Activated naive CD8-positive, alpha-beta T cell treated with anti-CD3 and anti-CD28 coated beads, Interleukin-2, amount 10 ng/mL, durations not matched to agents 7 days and 5 days (primary cell): Measurements from ENCODE around the gene DAPK1. TPM values are rescaled to one million over a fixed set of nuclear protein-coding genes. Genes with fewer than 3 reads are reported as not detected.

Experiments used
- ATAC-seq: fragments of 150-1000 bp; cut with Tn5 transposase; one replicate; pipeline ENCODE4 v1.10.0; 2021; ENCODE audit warnings: low read depth, moderate library complexity
- POLR2A ChIA-PET: fragments of 350-600 bp; sonication (Branson Sonifier 250); formaldehyde crosslinking; loops from one replicate; lab custom pipeline; 2021; ENCODE audit warnings: antibody characterized with exemption; lab: Charles Lee
- DNase-seq: peaks from one replicate; pipeline ENCODE4 v3.0.0; 2021
- H3K27ac Mint-ChIP-seq: one replicate; pipeline ENCODE4 v1.8.0; 2022; ENCODE audit warnings: mild to moderate bottlenecking, mixed read lengths
- H3K27me3 Mint-ChIP-seq: one replicate; pipeline ENCODE4 v1.8.0; 2022; ENCODE audit warnings: mild to moderate bottlenecking, moderate library complexity, mixed read lengths
- H3K36me3 Mint-ChIP-seq: one replicate; pipeline ENCODE4 v1.8.0; 2021; ENCODE audit warnings: mild to moderate bottlenecking, mixed read lengths
- H3K4me1 Mint-ChIP-seq: one replicate; pipeline ENCODE4 v1.8.0; 2021; ENCODE audit warnings: mixed read lengths
- H3K4me3 Mint-ChIP-seq: one replicate; pipeline ENCODE4 v1.8.0; 2022; ENCODE audit warnings: mild to moderate bottlenecking, moderate library complexity, mixed read lengths
- H3K9me3 Mint-ChIP-seq: one replicate; pipeline ENCODE4 v1.8.0; 2021; ENCODE audit warnings: mixed read lengths
- total RNA-seq, 2 experiments: library from RNA; stranded (reverse); gene quantifications; one replicate each; pipeline ENCODE4 v1.2.3, GENCODE V29; 2021

Gene DAPK1
- total RNA-seq, 2 experiments from 2014 or later, result 1.2 to 1.3 TPM

DNA sequence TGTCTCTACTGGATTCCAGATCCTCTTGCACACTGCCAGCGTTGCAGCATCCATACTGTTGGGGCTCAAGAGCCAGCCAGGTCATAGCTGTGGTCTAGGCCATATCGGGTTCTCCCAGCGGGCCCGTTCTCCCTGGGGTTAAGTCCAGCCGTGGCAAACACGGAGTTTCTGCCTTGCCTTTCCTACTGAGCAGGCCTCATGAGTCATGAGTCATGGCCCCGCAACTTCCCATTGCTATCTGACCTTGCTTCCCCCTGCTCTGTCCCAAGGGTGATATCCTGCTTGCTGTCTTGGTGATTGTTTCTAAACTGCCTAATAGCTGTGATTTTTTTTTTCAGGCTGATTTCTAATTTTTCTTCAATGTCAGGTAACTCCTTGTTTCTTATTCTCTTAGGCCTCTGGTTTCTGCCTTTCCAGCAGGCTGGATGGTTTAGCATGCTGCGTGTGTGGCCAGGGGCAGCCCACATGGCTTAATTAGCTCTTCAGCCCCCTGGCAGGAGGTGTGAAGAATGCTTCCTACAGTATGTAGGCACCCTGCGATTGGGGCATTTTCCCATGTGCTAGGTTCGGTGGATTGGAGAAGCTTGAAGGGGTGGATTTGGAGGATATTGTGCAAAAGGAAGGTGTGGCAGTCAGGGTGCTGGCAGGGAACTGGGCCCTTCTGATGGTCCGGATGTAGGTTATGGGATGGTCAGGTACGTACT, 18.7 kb downstream of the DAPK1 start:
- no peak for DNase-seq
- H3K36me3 Mint-ChIP-seq, result no peaks in the 10 kb centered on the region
- H3K4me3 Mint-ChIP-seq, result no peak overlapping the region
- POLR2A ChIA-PET, result no interaction called here
- peaks cover 4% of the 10 kb centered on the region for H3K27me3 Mint-ChIP-seq
- no peaks in the 10 kb centered on the region for H3K4me1 Mint-ChIP-seq
- no peak for ATAC-seq
- H3K27ac Mint-ChIP-seq, result no peak overlapping the region
- H3K9me3 Mint-ChIP-seq, result no peaks in the 10 kb centered on the region

DNA sequence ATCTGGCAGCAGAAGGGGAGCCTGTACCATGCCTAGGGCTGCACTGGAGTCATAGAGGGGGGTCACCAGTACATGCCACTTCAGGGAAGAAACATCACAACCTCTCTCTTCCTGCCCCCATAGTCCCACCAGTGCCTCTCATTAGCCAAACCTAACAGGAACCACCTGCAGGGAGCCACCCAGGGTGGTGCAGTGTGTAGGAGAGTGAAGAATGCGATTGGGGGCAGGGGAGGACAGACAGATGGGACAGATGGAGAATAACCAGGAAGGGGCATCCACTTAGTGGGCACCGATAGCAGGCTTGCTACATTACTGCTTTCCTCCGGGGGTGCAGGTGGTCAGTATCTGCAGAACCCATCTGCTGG, 19.2 kb downstream of the DAPK1 start:
- Mint-ChIP-seq H3K27ac (no peak overlapping the region), H3K36me3 (no peaks in the 10 kb centered on the region), H3K27me3 (peaks cover 6% of the 10 kb centered on the region), H3K9me3 (no peaks in the 10 kb centered on the region), H3K4me1 (no peaks in the 10 kb centered on the region), H3K4me3 (no peak overlapping the region)
- ATAC-seq (no peak), DNase-seq (no peak)
- POLR2A ChIA-PET, result no interaction called here

DNA sequence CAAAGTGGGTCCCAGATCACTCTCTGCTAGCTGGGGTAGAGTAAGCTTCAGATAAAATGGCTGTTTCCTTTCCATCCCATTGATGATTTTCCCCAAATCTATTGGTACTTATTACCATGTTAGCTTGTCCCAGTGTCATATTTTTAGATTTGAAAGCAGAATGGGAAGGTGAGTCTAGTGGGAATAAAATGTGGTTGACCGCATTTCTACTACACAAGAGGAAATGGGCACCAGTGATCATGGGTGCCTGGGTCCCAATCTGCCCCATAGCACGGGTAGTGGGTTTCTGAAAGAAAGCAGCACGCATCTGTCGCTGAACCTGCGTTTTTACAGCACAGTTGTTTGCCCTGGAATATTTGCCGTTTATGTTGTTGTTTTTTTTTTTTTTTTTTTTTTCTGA, 20.1 kb downstream of the DAPK1 start:
- POLR2A ChIA-PET, result interaction anchor here (0.7 kb wide), 1 partner anchor 944 kb away, joined by 4 read pairs; no protein-coding TSS in a partner anchor

DNA sequence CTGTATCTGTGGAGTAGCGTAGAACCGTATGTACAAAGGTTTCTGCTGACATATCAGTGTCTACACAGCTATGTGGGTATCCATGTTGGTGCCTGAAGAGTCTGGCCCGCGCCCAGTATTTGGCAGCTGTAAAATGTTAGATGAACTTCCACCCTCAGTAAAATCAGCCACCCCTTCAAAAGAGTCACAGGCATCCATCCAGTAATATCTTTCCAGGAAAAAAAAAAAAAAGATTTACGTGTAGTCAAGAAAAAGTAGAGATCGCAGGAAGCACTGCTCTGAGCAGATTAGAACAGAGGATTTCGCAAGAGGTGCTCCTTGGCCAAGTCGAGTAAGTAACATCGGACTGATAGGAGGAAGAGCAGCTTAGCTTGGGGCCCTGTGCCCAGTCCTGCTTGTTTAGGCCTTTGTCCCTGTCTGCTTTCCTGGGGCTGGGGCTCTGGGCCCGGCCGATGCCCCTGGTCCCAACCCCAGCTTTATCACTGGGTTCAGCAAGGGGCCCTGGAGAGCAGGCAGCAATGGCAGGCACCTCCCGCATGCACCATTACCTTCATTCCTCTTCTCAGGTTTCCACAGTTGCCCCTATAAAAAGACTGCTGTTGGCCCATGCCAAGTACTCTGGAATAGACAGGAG, 21.2 kb downstream of the DAPK1 start:
- ATAC-seq, result no peak
- no peak for DNase-seq
- Mint-ChIP-seq H3K27ac (no peak overlapping the region), H3K27me3 (peaks cover 9% of the 10 kb centered on the region), H3K9me3 (no peaks in the 10 kb centered on the region), H3K4me1 (no peaks in the 10 kb centered on the region), H3K4me3 (no peak overlapping the region), H3K36me3 (no peaks in the 10 kb centered on the region)
- POLR2A ChIA-PET, result no interaction called here

More for the DNA sequence above, 20.1 kb downstream of the DAPK1 start:
- Mint-ChIP-seq H3K27me3 (peaks cover 6% of the 10 kb centered on the region), H3K36me3 (no peaks in the 10 kb centered on the region), H3K4me3 (no peak overlapping the region), H3K27ac (no peak overlapping the region), H3K9me3 (no peaks in the 10 kb centered on the region), H3K4me1 (no peaks in the 10 kb centered on the region)
- ATAC-seq (no peak), DNase-seq (no peak)

DNA sequence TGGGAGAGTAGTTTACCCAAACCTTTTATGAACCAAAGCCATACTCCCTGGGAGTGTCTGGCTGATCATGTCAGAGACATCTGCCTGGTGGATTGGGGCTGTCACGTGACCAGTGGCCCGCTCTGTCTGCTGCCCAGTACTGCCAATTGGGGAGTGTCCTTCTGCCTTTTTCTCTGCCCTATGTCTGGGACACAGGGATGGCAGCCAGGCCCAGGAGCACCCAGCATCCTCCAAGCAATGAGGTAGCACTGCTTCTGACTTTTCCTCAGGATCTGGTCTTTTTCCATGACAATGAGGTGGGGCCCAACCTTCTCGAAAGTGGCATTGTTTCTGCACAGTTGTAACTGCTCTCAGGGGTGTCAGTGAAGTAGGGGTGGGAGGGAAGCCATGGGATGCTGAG, 21.8 kb downstream of the DAPK1 start:
- ATAC-seq, result no peak
- H3K4me3 Mint-ChIP-seq, result no peak overlapping the region

DNA sequence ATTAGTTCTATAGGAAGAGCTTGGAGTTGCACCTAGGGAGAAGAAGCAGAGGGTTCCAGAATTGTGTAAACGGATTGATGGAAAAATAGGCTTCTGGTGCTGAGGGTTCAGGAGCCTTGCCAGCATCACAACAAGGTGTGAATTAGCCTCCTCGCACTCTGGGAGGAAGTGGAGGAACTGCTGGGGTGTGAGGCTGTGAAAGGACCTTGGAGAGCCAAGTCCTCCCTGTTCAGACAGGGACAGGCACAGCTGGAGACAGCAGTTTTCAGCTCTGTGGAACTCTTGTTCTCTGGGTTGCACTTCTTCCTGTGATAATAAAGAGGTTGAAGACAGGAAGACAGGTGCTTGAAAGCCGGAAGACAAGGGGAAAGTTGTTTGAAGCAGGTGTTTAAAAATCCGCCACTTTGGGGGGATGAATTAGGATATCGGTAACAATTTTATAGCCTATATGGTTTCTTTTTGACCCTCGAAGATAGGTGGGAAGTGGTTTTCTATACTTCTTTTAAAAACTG, 22.6 kb downstream of the DAPK1 start:
- H3K36me3 Mint-ChIP-seq, result no peaks in the 10 kb centered on the region
- ATAC-seq, result no peak
- no peak overlapping the region for H3K27ac Mint-ChIP-seq
- POLR2A ChIA-PET, result no interaction called here
- DNase-seq, result no peak
- no peaks in the 10 kb centered on the region for H3K4me1 Mint-ChIP-seq
- H3K4me3 Mint-ChIP-seq, result no peak overlapping the region
- peaks cover 7% of the 10 kb centered on the region for H3K27me3 Mint-ChIP-seq
- H3K9me3 Mint-ChIP-seq, result no peaks in the 10 kb centered on the region

More for the DNA sequence above, 21.8 kb downstream of the DAPK1 start:
- H3K27ac Mint-ChIP-seq, result no peak overlapping the region
- DNase-seq, result no peak
- H3K36me3 Mint-ChIP-seq, result no peaks in the 10 kb centered on the region
- H3K4me1 Mint-ChIP-seq, result no peaks in the 10 kb centered on the region
- no peaks in the 10 kb centered on the region for H3K9me3 Mint-ChIP-seq
- POLR2A ChIA-PET, result no interaction called here
- H3K27me3 Mint-ChIP-seq, result peaks cover 7% of the 10 kb centered on the region

DNA sequence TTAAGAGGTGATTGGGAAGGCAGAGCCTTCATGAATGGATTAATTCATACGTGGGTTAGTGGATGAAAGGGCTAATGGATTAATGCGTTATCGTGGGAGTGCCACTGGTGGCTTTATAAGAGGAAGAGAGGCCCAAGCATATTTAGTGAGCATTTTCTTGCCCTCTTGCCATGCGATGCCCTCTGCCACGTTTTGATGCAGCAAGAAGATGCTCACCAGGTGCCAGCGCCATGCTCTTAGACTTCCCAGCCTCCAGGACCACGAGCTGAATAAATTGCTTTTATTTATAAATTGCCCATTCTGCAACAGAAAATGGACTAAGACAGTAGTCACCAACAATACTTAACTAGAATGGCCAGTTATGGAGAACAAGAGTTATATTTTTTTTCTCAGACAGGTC, 24.2 kb downstream of the DAPK1 start:
- Mint-ChIP-seq H3K27me3 (peaks cover 7% of the 10 kb centered on the region), H3K4me3 (no peak overlapping the region), H3K36me3 (no peaks in the 10 kb centered on the region), H3K27ac (no peak overlapping the region), H3K4me1 (no peaks in the 10 kb centered on the region), H3K9me3 (peaks cover 2% of the 10 kb centered on the region)
- DNase-seq (no peak), ATAC-seq (no peak)
- POLR2A ChIA-PET, result no interaction called here

DNA sequence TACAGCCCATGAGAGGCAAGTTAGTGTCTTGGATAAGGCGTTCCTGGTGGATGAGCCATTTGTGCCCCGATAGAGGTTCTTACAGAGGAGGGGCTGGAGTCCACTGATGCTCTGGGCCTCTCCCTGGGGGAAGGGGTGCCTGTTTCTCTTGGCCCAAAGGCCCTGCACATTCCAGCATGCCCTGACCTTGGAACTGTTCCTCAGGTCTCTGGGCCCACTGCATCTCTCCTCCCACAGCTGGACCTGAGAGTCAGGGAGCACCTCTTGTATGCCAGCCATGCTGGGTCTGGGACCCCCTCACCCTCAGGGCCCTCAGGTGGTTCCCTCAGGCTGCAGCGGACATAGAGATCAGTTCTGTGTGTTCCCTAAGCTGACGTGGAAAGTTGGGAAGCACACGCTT, 26.4 kb downstream of the DAPK1 start:
- peaks cover 7% of the 10 kb centered on the region for H3K27me3 Mint-ChIP-seq
- DNase-seq (no peak), ATAC-seq (no peak)

DNA sequence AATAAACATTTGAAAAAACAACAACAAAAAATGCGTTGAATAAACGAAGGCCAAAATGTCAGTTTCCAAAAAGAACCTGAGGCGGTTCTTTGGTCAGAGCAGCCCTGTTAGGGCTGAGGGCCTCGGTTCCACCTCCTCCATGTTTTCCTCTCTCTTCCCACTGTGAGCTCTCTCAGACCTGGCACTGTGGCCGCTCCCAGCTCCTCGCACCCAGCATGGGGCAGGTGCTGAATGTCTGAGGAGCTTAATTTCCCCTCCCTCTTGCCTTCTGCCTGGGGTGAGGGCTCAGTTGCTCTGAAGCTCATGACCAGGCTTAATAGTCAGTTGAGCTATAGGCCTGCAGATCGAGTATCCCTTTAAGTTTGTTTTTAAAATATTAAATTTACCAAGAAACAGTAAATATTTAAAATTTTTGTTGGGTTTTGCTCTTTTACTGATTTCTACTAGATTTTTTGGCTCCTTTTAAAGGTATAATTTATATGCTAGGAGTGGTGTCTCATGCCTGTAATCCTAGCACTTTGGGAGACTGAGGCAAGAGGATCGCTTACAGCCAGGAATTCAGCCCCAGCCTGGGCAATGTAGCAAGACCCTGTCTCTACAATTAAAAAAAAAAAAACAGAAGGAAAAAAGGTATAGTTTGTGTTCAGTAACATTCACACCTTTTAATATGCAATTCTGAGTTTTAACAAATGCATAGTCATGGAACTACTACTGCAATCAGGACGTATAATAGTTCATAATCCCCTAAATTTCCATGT, 28.1 kb downstream of the DAPK1 start:
- Mint-ChIP-seq H3K27me3 (peaks cover 7% of the 10 kb centered on the region), H3K27ac (no peak overlapping the region), H3K9me3 (peaks cover 2% of the 10 kb centered on the region), H3K36me3 (no peaks in the 10 kb centered on the region), H3K4me1 (no peaks in the 10 kb centered on the region), H3K4me3 (no peak overlapping the region)
- ATAC-seq (no peak), DNase-seq (no peak)
- POLR2A ChIA-PET, result no interaction called here

More for the DNA sequence above, 26.4 kb downstream of the DAPK1 start:
- Mint-ChIP-seq H3K4me1 (no peaks in the 10 kb centered on the region), H3K4me3 (no peak overlapping the region), H3K9me3 (peaks cover 2% of the 10 kb centered on the region), H3K27ac (no peak overlapping the region), H3K36me3 (no peaks in the 10 kb centered on the region)
- POLR2A ChIA-PET, result no interaction called here

DNA sequence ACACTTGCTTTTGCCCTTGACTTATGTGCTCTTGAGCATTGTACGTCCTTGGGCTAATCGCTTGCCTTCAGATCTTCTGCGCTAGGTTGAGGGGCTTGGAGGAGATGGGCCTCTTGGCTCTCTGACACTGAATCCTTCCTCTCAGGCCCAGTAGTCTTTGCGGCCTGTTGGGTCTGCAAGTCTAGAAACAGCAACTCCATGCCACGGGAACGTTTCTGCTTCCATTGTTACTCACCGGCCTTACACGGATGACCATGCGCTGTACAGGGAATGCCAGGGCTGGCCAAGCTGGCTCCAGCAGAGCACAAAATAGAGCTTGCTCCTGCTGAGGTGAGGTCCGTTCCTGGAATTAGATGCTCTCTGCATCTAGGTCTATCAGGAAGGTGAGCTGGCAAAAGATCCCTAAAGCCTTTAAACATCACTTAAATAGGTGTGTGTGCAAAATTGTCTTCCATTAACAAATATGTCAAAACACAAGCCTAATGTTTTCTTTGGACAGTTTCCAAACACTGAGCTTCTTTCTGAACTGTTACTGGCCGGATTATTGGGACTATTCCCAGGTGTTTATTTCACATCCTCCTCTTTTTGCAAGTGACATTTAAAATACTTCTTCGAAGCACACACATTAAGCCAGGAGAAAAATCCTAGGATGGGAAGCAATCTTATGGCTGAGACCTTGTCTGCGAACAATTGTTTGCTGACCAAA, 29.7 kb downstream of the DAPK1 start:
- H3K36me3 Mint-ChIP-seq, result no peaks in the 10 kb centered on the region
- DNase-seq, result no peak
- no peak for ATAC-seq
- POLR2A ChIA-PET, result no interaction called here
- H3K9me3 Mint-ChIP-seq, result peaks cover 2% of the 10 kb centered on the region
- H3K27ac Mint-ChIP-seq, result no peak overlapping the region
- H3K4me1 Mint-ChIP-seq, result no peaks in the 10 kb centered on the region
- peaks cover 5% of the 10 kb centered on the region for H3K27me3 Mint-ChIP-seq
- no peak overlapping the region for H3K4me3 Mint-ChIP-seq

DNA sequence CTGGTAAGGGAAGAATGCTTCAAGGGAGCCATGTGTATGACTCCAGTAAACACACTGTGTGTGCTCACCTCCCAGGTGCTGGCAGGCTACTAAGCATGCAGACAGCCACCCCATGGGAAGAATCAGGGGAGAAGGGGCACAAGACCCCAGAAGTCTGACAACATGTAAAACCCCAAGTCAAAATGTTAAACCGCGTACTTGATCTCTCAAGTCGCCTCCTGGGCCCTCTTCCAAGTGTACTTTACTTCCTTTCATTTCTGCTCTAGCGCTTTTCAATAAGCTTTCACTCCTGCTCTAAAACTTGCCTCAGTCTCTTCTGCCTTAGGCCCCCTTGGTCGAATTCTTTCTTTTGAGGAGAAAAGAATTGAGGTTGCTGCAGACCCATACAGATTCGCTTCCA, 31.3 kb downstream of the DAPK1 start:
- no peaks in the 10 kb centered on the region for H3K27me3 Mint-ChIP-seq
- H3K4me1 Mint-ChIP-seq, result no peaks in the 10 kb centered on the region
- peaks cover 2% of the 10 kb centered on the region for H3K9me3 Mint-ChIP-seq
- no peak overlapping the region for H3K27ac Mint-ChIP-seq
- no peak for DNase-seq
- no peaks in the 10 kb centered on the region for H3K36me3 Mint-ChIP-seq
- H3K4me3 Mint-ChIP-seq, result no peak overlapping the region
- no peak for ATAC-seq
- POLR2A ChIA-PET, result no interaction called here

DNA sequence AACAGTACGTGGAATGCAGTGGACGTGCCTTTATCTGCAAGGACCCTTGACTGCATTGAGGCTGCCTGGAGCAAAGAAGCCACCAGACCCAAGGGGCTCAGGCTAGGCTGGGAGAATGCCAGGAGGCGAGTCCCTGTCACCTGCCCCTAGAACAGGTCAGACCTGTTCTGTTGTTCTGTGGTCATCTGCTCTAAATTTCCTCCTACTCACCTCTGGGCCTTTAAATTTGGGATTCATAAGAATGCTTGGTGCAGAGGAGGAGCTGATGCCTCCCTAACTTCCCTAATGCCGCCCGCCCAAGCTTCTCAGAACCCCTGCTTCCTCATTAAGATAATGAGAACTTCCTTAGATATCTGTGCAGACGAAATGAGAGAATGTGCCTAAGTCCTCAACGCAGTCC, 32.0 kb downstream of the DAPK1 start:
- no peak overlapping the region for H3K27ac Mint-ChIP-seq
- ATAC-seq, result no peak

DNA sequence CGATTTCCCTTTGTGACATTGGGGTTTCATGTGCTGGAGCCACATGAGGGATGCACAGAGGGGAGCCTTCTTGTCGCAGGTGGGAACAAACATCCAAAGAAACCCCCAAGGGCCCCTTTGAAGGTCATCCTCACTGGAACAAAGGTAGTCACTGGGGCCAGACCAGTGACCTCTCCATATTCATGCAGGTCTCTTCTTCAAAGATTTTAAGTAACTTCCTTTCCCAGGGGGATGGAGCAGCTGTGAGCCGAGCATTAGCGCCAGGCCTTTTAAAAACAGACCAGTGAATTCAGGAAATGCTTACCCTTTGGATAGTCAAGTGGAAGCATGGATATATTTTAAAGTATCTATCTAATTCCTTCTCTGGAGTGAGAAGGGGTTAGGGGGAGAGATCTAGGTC, 33.0 kb downstream of the DAPK1 start:
- Mint-ChIP-seq H3K27me3 (no peaks in the 10 kb centered on the region), H3K4me3 (no peak overlapping the region), H3K27ac (no peak overlapping the region), H3K9me3 (no peaks in the 10 kb centered on the region), H3K36me3 (no peaks in the 10 kb centered on the region), H3K4me1 (no peaks in the 10 kb centered on the region)
- ATAC-seq, result no peak
- POLR2A ChIA-PET, result no interaction called here
- no peak for DNase-seq

More for the DNA sequence above, 32.0 kb downstream of the DAPK1 start:
- H3K9me3 Mint-ChIP-seq, result peaks cover 2% of the 10 kb centered on the region
- no peaks in the 10 kb centered on the region for H3K27me3 Mint-ChIP-seq
- DNase-seq, result no peak
- no peak overlapping the region for H3K4me3 Mint-ChIP-seq
- no peaks in the 10 kb centered on the region for H3K36me3 Mint-ChIP-seq
- H3K4me1 Mint-ChIP-seq, result no peaks in the 10 kb centered on the region
- POLR2A ChIA-PET, result no interaction called here
